HG03196 (cell line): ENCODE measurements around the gene NDUFB10.
A peak's percentile ranks its signal among the peaks of the same experiment; 100 is the strongest.

Experiments
- ATAC-seq: cut with Tn5 transposase; IDR thresholded peaks from one replicate; pipeline ENCODE4 v1.9.1; 2021; ENCODE audit not compliant: unreplicated experiment

Gene NDUFB10

DNA sequence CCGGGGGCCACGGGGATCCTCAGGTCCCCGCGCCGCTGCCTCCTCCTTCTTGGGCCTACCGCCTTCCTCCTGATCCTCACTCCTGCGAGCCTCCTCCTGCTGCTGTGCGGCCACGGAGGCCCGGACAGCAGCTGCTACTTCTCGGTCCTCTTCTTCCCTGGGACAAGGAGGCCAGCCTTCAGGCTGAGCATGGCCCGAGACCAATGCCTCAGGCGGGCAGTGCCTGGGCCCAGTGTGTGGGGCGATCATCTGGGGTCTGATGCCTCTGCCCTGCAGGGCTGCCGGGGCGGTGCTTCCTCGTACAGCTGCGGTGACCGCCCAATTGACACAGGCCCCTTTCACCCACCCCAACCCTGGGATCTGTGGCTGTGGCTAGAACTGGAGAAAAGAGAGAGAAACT, 41.7 kb downstream of the NDUFB10 start:
- no peak for ATAC-seq

- no peak for ATAC-seq
These were observed 42.4 kb downstream of the NDUFB10 start for GRCh38 chr16:2001456-2002355.

DNA sequence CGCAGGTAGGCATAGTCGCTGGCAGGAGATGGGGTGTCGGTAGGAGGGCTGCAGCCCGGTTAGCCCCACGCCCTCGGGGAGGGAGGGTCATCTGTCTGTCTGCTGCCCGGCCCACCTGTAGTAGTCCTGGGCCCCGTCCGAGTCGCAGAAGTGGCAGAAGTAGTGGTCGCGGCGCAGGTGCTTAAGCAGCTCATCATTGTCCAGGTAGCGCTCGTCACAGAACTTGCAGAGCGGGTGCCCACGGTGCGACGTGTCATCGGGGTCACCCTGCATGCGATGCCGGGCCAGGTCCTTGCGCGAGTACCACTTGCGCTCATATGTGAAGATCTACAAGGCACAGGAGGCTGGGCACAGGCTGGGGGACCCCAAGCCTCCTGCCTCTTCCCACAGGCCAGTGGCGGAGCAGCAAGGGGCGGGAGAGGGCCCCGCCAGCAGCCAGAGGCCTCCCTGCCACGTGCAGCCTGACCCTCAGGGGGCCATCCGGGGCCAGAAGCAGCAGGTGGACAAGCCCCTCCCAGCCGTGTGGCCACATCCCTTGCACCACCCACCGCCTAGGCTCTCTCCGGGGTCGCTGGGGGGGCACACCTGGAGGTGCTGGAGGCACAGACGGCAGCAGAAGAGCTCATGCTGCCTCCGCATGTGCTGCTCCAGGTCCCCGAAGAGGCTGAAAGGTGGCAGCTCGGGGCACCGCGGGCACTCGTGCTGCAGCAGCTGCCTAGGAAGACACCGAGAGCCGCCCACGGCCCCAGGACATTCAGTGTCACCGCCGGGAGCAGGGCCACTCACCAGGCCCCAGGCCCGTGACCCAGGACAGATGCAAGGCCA, 43.3 kb downstream of the NDUFB10 start:
- ATAC-seq = no peak

- ATAC-seq = no peak
These were observed 44.0 kb downstream of the NDUFB10 start for GRCh38 chr16:2003231-2003826.

DNA sequence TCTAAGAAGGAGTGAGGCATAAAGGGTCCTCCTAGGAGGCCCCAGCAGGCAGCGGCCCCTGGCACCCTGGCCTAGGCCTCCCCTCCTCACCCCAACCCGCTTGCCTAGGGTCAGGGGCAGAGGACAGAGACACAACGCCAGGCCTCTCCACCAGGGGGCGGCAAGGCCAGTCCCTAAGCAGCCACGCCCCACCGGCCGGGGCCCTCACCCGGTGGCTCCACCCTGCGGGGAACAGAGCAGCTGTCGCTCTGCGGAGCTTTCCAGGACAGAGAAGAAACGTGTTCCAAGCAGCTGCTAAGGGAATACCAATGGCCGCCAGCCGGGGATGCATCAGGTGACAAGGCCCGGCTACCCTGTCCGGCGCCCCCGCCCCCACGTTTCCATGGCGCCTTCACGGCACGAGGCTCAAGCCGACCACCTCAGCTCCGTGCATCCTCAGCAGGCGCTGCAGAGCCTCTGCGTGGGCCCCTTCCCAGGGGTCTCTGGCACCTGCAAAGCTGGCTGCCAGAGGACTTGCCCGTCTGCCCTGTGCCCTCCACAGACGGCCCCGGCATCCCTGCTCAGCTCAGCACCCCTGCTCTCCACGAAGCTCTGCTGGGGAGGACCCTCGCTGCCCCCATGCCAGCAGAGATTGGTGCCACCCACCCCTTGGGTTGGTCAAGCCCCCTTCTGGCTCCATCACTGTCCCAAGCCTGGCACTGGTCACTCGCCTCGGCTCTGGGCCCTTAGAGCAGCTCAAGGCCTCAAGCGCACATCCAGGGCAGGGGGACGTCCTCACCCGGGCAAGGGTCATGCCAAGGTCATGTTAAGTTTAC, 44.7 kb downstream of the NDUFB10 start:
- ATAC-seq = peak; percentile 45

- no peak for ATAC-seq
These were observed 45.6 kb downstream of the NDUFB10 start for GRCh38 chr16:2004795-2005517.

GRCh38 chr16:2005646-2006045, 46.3 kb downstream of the NDUFB10 start:
- no peak for ATAC-seq

GRCh38 chr16:2006317-2006716, 47.0 kb downstream of the NDUFB10 start:
- no peak for ATAC-seq

GRCh38 chr16:2007081-2007836, 47.9 kb downstream of the NDUFB10 start:
- ATAC-seq = no peak

- no peak for ATAC-seq
These were observed 48.7 kb downstream of the NDUFB10 start for GRCh38 chr16:2008009-2008526.

GRCh38 chr16:2008631-2009163, 49.4 kb downstream of the NDUFB10 start:
- ATAC-seq = peak; percentile 1

DNA sequence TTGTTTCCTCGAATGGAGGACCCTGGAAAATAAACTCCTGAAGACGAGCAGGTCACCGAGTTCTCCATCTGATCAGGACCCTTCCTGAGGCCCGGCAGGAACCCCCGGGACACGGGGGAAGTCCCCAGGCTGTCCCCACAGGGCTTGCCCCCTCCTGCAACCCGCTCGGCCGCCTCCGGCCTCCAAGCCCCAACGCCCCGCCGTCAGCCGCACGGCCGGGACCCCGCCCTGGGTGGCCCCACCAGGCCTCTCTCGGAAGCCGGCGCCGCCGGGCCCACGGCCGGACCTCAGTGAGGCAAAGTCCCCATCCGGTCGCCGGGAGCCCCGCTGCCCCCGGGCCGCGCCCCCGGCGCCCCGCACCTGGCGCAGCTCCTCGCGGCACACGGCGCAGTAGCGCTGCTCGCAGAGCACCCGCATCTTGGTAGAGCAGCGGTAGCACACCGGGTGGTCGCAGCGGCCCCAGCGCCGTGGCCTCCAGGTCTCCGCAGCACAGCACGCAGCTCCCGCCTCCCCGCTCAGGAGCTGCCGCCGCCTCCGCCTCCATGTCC, 49.9 kb downstream of the NDUFB10 start:
- ATAC-seq = peak; percentile 38

DNA sequence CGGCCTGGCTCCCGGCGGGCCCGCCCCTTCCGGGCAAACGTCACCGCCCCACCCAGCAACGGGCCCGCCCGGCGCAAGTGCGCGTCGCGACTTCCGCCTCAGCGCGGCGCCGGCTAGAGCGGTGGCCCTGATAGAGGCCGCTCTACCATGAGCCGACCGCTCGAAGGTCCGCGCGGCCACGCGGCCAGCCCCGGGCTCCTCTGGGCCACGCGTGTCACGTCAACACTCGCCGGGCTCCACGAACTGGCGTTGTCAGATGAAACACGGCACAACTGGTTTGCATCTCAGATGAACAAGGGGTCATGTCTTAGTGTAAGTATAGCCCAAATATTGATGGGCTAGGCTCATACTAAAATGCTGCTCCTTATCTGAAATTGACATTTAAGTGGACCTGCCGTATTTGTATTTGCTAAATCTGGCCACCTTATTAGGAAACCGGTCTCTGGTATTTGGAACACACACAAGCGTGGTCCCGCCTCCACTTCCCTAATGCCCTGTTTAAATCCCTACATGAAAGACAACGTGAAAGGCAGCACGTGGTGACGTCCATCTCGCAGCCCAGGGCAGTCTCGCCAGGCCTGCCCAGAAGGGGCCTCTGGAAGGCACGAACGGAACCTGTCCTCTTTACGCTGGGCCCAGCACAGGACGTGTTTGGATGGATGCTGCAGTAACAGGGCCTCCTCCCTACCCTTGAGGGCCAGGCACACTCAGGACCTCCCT, 50.6 kb downstream of the NDUFB10 start, which contains the start of gene ZNF598:
ZNF598 (minus strand) TSS at position 31 of the 720 bp plus-strand sequence.
- peak; percentile 70 for ATAC-seq
